Measurements from ENCODE around the gene AP5Z1.

AP5Z1 gene

GRCh38 chr7:4764402-4765007 is 10.9 kb upstream of the AP5Z1 start:
- peak overlapping the region; percentile 19 for H3K27ac ChIP-seq
- TF ChIP-seq CTCF (conservative IDR thresholded peaks at IDR 0.05; ENCODE audit: low read depth): no peak
- CTCF ChIA-PET: no interaction called here
- POLR2A ChIA-PET (ENCODE audit: low non-redundant PET): no interaction called here
- no peak for DNase-seq (ENCODE audit: low spot score)

DNA sequence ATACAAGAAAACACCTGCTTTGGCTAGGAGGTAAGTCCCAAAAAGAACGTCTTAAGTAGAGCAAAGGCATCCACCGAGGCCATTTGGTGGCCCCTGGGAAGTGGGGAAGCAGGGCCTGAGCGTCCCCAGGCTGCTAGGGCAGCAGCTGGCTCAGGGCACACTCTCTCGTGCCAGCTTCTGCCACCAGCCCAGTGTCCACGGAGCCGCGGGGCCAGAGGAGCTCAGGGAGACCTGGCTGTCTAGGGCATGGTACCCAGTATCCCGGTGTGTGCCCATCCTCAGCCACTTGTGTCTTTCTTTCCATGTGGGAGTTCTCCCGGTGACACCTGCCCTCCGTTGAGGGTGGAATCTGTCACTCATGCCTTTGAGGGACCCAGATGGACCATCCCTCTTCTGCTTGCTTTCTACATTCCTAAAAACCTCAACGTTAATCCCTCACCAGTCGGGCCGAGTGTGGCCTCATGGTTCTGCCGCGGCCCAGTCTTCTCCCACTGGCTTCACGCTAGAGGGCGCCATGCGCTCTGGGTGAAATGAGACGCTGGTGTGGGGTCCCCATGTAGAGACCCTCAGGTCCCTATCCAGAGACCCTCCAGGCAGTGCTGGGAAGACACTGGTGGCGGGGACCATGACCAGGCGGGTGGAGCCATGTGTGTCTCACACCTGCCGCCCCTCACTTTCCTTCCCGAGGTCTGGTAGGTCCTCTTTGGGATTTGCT is 9.5 kb upstream of the AP5Z1 start:
- no peak for DNase-seq (ENCODE audit: low spot score)
- CTCF ChIA-PET: interaction anchor here (1.2 kb wide), 1 partner anchor 11 kb away, joined by 4 read pairs; no protein-coding TSS in a partner anchor
- peak overlapping the region; percentile 19 for H3K27ac ChIP-seq
- TF ChIP-seq CTCF (conservative IDR thresholded peaks at IDR 0.05; ENCODE audit: low read depth): no peak
- POLR2A ChIA-PET (ENCODE audit: low non-redundant PET): no interaction called here

DNA sequence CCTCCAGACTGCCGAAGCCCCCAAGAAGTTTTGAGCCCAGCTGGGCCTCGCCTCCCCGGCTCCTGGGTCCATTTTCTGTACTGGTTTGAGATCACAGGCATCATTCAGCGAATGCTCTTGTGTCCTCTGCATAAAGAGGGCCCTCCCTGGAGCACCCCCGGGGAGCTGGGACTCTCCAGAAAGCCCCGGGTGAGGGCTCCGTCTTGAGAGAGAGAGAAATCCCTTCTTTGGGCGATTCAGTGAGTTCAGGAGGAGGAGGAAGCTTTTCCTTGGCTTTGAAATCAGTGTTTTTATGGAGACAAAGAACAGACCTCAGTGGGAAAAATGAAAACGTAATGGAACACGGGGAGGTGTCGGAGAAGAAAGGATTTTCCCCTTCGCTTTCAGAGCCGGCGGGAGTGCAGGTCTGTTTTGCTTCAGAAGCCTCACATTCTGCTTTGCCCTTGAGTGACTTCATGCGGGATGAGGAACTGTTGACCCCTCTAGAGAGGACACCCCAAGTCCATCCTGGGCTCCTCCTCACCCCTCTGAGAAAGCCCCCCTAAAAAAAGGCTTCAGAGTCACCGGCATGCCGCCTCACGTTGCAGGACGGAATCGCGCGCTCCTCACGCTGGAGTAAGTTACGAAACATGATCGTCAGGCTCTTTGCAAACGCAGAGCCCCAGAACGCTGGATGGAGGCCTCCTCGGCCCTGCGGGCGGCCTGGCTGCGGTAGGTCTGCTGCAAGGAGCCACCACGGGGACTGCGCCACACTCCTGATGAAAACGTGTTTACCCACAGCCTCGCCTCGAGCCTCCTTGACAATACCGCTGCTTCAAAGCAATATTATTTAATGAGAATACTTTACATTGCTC is 8.5 kb upstream of the AP5Z1 start:
- TF ChIP-seq CTCF (conservative IDR thresholded peaks at IDR 0.05; ENCODE audit: low read depth): no peak
- ChIA-PET POLR2A (ENCODE audit: low non-redundant PET) (no interaction called here), CTCF (no interaction called here)
- DNase-seq (ENCODE audit: low spot score): no peak
- H3K27ac ChIP-seq: peak overlapping the region; percentile 19

DNA sequence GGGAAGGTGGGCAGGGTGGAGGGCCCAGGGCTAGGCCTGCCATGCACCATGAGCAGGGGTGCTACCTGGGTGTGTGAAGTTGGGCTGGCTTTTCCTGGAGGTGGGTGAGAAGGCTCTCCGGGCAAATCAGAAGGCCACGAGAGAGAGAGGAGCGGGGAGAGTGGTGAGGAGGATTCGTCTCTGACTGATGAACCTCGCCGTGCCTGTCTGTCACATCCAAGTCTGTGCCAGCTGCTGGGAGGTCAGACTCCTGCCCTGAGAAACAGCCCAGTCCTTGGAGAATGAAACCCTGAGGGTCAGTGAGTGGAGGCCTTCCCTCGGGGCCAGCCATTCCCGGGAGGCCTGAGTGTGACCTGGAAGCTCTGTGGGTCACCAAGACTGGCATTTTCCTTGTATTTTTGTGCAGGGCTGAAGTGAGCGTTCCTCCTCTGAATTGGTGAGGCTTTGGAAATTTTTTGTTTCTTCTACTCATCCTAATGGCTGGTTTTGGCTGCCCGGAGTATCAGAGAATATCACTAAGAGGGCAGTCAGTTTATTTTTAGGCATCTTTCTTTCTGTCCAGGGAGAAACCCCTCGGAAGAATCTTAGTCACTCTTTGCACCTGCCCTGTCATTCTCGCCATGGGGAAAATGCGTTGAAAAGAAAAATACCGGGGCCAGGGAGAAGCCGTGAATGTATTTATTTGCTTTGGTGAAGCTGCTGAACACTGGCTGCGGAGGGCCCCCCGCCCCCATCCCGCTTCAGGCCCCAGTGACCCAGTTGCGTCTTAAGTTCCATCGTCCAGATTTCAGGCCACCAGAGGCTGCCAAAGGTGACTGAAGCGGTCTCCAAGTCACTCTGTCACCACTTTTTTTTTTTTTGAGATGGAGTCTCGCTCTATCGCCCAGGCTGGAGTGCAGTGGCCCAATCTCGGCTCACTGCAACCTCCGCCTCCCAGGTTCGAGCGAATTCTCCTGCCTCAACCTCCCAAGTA is 6.5 kb upstream of the AP5Z1 start:
- DNase-seq (ENCODE audit: low spot score): no peak
- H3K27ac ChIP-seq: peak overlapping the region; percentile 51
- no peak for TF ChIP-seq CTCF (conservative IDR thresholded peaks at IDR 0.05; ENCODE audit: low read depth)
- POLR2A ChIA-PET (ENCODE audit: low non-redundant PET): no interaction called here
- CTCF ChIA-PET: no interaction called here

GRCh38 chr7:4769761-4770160 is 5.7 kb upstream of the AP5Z1 start:
- no peak for TF ChIP-seq CTCF (conservative IDR thresholded peaks at IDR 0.05; ENCODE audit: low read depth)
- H3K27ac ChIP-seq: peak overlapping the region; percentile 51
- ChIA-PET CTCF (no interaction called here), POLR2A (ENCODE audit: low non-redundant PET) (no interaction called here)
- no peak for DNase-seq (ENCODE audit: low spot score)

DNA sequence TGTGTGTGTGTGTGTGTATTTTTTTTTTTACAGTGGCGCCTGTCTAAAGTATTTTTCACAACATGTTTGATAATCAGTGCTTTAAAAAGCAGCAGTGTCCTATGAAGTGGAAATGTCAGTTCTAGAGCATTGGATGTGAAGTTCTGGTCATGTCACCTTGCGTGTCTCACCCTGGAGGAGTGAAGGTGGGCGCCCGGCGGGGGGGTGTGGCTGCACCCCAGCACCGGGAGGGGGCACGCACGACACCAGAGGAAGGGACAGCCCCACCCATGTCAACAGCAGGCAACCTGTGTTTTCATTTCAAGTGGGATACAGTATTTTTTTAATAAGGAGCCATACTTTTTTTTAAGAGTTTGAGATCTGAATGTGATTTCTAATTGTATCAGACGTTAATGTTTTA is 4.5 kb upstream of the AP5Z1 start:
- no peak for TF ChIP-seq CTCF (conservative IDR thresholded peaks at IDR 0.05; ENCODE audit: low read depth)
- CTCF ChIA-PET: no interaction called here
- POLR2A ChIA-PET (ENCODE audit: low non-redundant PET): no interaction called here
- peak overlapping the region; percentile 51 for H3K27ac ChIP-seq
- DNase-seq (ENCODE audit: low spot score): no peak
